ENCODE measurements around the gene CIITA. TPM values are rescaled to one million over a fixed set of nuclear protein-coding genes. Genes with fewer than 3 reads are reported as not detected.

Gene CIITA
- total RNA-seq, 1 experiment from 2014 or later = 0.26 TPM

DNA sequence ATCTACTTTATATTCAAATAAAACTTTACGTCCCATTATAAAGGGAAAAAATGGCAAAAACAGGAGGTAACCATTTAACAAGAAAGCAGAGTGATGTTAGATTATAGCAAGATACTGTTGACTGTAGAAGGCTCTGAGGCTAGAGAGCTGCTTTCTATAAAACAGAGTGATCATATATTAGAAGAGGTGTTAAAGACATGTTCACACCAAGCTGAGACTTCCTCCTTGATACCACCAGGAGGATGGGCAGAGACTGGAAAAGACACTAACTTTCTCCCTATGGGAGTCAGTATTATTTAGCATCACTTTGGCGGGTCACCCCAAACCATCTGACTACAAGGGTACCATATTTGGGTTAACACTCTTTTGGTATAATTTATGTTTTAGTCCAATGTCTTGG, 687 bp upstream of the CIITA start:
- no peak overlapping the region for H3K4me3 Mint-ChIP-seq
- H3K27ac Mint-ChIP-seq = no peak overlapping the region
- peaks cover 27% of the 10 kb centered on the region for H3K4me1 Mint-ChIP-seq
- DNase-seq (ENCODE audit: low spot score) (no peak), ATAC-seq (no peak)
- H3K27me3 Mint-ChIP-seq (ENCODE audit: low read depth) = peaks cover 39% of the 10 kb centered on the region
- H3K36me3 Mint-ChIP-seq = no peaks in the 10 kb centered on the region
- no peaks in the 10 kb centered on the region for H3K9me3 Mint-ChIP-seq
- TF ChIP-seq TEAD1 (CRISPR knock-in tag; IDR thresholded peaks at IDR 0.05) (no peak), TCF7 (CRISPR knock-in tag; IDR thresholded peaks at IDR 0.05; ENCODE audit: low read depth) (no peak), E2F1 (CRISPR knock-in tag; IDR thresholded peaks at IDR 0.05) (no peak), ZNF396 (CRISPR knock-in tag; IDR thresholded peaks at IDR 0.05; ENCODE audit: borderline replicate concordance) (no peak), CTCF (IDR thresholded peaks at IDR 0.05) (no peak), ZMAT4 (CRISPR knock-in tag; IDR thresholded peaks at IDR 0.05) (no peak), SOX15 (CRISPR knock-in tag; IDR thresholded peaks at IDR 0.05) (no peak)
- TF ChIP-seq, protein P1, sequence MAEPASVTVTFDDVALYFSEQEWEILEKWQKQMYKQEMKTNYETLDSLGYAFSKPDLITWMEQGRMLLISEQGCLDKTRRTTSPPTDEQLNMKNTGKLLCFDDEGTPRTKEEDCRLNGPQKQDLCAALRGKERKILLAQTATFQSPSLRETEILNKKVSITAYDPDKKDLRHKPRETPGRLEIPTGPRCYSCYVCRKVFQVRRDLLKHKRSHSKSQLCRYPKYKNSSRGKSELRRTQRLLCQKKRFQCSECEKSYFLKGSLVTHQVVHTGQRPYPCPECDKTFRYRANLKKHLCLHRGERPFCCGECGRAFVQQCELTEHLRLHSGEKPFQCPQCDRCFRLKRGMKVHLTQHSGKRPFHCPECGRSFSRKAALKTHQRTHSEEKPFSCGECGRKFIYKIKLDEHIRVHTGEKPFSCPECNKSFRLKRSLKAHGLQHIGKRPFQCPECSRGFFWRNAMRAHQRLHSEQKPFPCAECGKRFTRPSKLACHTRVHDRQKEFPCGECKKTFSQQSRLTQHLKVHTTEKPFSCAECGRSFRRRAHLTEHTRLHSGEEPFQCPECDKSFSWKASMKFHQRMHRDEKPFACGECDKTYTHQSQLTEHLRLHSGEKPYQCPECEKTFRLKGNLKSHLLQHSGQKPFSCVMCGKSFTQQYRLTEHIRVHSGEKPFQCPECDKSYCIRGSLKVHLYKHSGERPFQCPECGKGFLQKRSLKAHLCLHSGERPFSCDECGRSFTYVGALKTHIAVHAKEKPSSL (CRISPR knock-in tag; conservative IDR thresholded peaks at IDR 0.05) = no peak
- CTCF ChIA-PET = interaction anchor here (0.7 to 5.0 kb wide), 3 partner anchors 7 to 42 kb away, joined by 3 to 45 read pairs (median 4); no protein-coding TSS in a partner anchor
- POLR2A ChIA-PET = no interaction called here

- peak overlapping the region; percentile 11; the same call in 1 of the 2 replicates for H3K4me3 Mint-ChIP-seq
- peaks cover 39% of the 10 kb centered on the region for H3K27me3 Mint-ChIP-seq (ENCODE audit: low read depth)
- no peaks in the 10 kb centered on the region for H3K36me3 Mint-ChIP-seq
- H3K4me1 Mint-ChIP-seq = peaks cover 25% of the 10 kb centered on the region
- DNase-seq (ENCODE audit: low spot score) = no peak
- ChIA-PET CTCF (interaction anchor here (1.0 to 5.0 kb wide), 11 partner anchors 8 to 72 kb away, joined by 3 to 45 read pairs (median 4); partner anchors contain the start of gene DEXI), POLR2A (no interaction called here)
- H3K27ac Mint-ChIP-seq = no peak overlapping the region
- no peak for TF ChIP-seq ZNF121 (CRISPR knock-in tag; IDR thresholded peaks at IDR 0.05)
- TF ChIP-seq, protein P2, sequence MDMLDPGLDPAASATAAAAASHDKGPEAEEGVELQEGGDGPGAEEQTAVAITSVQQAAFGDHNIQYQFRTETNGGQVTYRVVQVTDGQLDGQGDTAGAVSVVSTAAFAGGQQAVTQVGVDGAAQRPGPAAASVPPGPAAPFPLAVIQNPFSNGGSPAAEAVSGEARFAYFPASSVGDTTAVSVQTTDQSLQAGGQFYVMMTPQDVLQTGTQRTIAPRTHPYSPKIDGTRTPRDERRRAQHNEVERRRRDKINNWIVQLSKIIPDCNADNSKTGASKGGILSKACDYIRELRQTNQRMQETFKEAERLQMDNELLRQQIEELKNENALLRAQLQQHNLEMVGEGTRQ (CRISPR knock-in tag; IDR thresholded peaks at IDR 0.05) = no peak
- TF ChIP-seq ZNF396 (CRISPR knock-in tag; IDR thresholded peaks at IDR 0.05; ENCODE audit: borderline replicate concordance) = no peak
- no peak for TF ChIP-seq ZNF423 (CRISPR knock-in tag; IDR thresholded peaks at IDR 0.05)
- no peak for TF ChIP-seq GABPB1 (CRISPR knock-in tag; IDR thresholded peaks at IDR 0.05)
- no peaks in the 10 kb centered on the region for H3K9me3 Mint-ChIP-seq
- peak; percentile 29 for ATAC-seq
Observed at GRCh38 chr16:10877472-10877946, 507 bp downstream of the CIITA start.

GRCh38 chr16:10878328-10878643, 1.3 kb downstream of the CIITA start:
- Mint-ChIP-seq H3K27me3 (ENCODE audit: low read depth) (peaks cover 39% of the 10 kb centered on the region), H3K27ac (no peak overlapping the region), H3K9me3 (no peaks in the 10 kb centered on the region), H3K4me1 (peaks cover 29% of the 10 kb centered on the region), H3K4me3 (peak overlapping the region; percentile 70), H3K36me3 (no peaks in the 10 kb centered on the region)
- CTCF ChIA-PET = interaction anchor here (0.7 to 5.0 kb wide), 9 partner anchors 15 to 73 kb away, joined by 3 to 45 read pairs (median 3); no protein-coding TSS in a partner anchor
- POLR2A ChIA-PET = interaction anchor here (1.3 kb wide), 1 partner anchor 64 kb away, joined by 4 read pairs; the partner anchor contains the start of gene DEXI
- DNase-seq (ENCODE audit: low spot score) (no peak), ATAC-seq (no peak)
- TF ChIP-seq E2F4 (CRISPR knock-in tag; IDR thresholded peaks at IDR 0.05; ENCODE audit: borderline replicate concordance, low read depth) (no peak), MXD4 (CRISPR knock-in tag; IDR thresholded peaks at IDR 0.05; ENCODE audit: borderline replicate concordance) (no peak), USF1 (CRISPR knock-in tag; IDR thresholded peaks at IDR 0.05) (no peak), ZNF317 (CRISPR knock-in tag; IDR thresholded peaks at IDR 0.05; ENCODE audit: borderline replicate concordance, low read depth) (no peak), ATF1 (CRISPR knock-in tag; IDR thresholded peaks at IDR 0.05) (no peak), CREM (CRISPR knock-in tag; IDR thresholded peaks at IDR 0.05) (no peak), FOXP1 (CRISPR knock-in tag; IDR thresholded peaks at IDR 0.05; ENCODE audit: borderline replicate concordance) (no peak), PRRX2 (CRISPR knock-in tag; IDR thresholded peaks at IDR 0.05) (no peak)
- TF ChIP-seq, protein P2 (CRISPR knock-in tag; IDR thresholded peaks at IDR 0.05) = no peak
- TF ChIP-seq, protein P3, sequence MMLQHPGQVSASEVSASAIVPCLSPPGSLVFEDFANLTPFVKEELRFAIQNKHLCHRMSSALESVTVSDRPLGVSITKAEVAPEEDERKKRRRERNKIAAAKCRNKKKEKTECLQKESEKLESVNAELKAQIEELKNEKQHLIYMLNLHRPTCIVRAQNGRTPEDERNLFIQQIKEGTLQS (CRISPR knock-in tag; conservative IDR thresholded peaks at IDR 0.05) = no peak
